ENCODE measurements around the gene RAB11FIP3. TPM values are rescaled to one million over a fixed set of nuclear protein-coding genes. Genes with fewer than 3 reads are reported as not detected.

Gene RAB11FIP3
- total and polyA plus RNA-seq, 2 of the 13 experiments (the other 11 are each of a cell fraction or from before 2014, with no cell fraction given) = 34.3 to 57.6 TPM

- TF ChIP-seq ELK4 (CRISPR knock-in tag; IDR thresholded peaks at IDR 0.05; ENCODE audit: borderline replicate concordance) (no peak), HNF4G (IDR thresholded peaks at IDR 0.05; ENCODE audit: borderline replicate concordance, low read depth, low read length) (0 out of 2 replicates have a peak, but pooled peaks have one; percentile 21), HNF4G (CRISPR knock-in tag; IDR thresholded peaks at IDR 0.05; ENCODE audit: borderline replicate concordance, low read depth) (no peak), HNRNPLL (IDR thresholded peaks at IDR 0.05; ENCODE audit: low read depth, low read length, poor library complexity, severe bottlenecking) (peak; percentile 58), ZFY (CRISPR knock-in tag; IDR thresholded peaks at IDR 0.05) (peak; percentile 65), ETV5 (CRISPR knock-in tag; IDR thresholded peaks at IDR 0.05; ENCODE audit: borderline replicate concordance) (peak; percentile 24; the same call in 1 of the 2 replicates), GABPB1 (CRISPR knock-in tag; IDR thresholded peaks at IDR 0.05) (peak; percentile 85), ZNF543 (CRISPR knock-in tag; IDR thresholded peaks at IDR 0.05) (0 out of 2 replicates have a peak, but pooled peaks have one; percentile 3), ZNF280B (CRISPR knock-in tag; IDR thresholded peaks at IDR 0.05; ENCODE audit: borderline replicate concordance) (no peak), TFAP4 (IDR thresholded peaks at IDR 0.05; ENCODE audit: borderline replicate concordance, low read depth) (peak; percentile 89), TAF1 (CRISPR knock-in tag; IDR thresholded peaks at IDR 0.05) (peak; percentile 32; the same call in 1 of the 2 replicates), ZFP91 (CRISPR knock-in tag; IDR thresholded peaks at IDR 0.05; ENCODE audit: borderline replicate concordance) (peak; percentile 70; the same call in 1 of the 2 replicates), SNAPC2 (CRISPR knock-in tag; IDR thresholded peaks at IDR 0.05) (no peak), ZNF326 (CRISPR knock-in tag; IDR thresholded peaks at IDR 0.05; ENCODE audit: borderline replicate concordance) (no peak), ARNTL (CRISPR knock-in tag; IDR thresholded peaks at IDR 0.05) (peak; percentile 28; the same call in 1 of the 2 replicates), YEATS4 (CRISPR knock-in tag; IDR thresholded peaks at IDR 0.05; ENCODE audit: borderline replicate concordance) (no peak), TFE3 (CRISPR knock-in tag; IDR thresholded peaks at IDR 0.05) (0 out of 2 replicates have a peak, but pooled peaks have one; percentile 14), PHF8 (CRISPR knock-in tag; IDR thresholded peaks at IDR 0.05) (peak; percentile 54; the same call in 1 of the 2 replicates), RBM22 (optimal IDR thresholded peaks at IDR 0.05; ENCODE audit: low read length) (no peak), GABPA (IDR thresholded peaks at IDR 0.05; ENCODE audit: low read depth, low read length) (peak; percentile 43), GABPA (CRISPR knock-in tag; IDR thresholded peaks at IDR 0.05; ENCODE audit: low read depth) (peak; percentile 66), PHF20 (CRISPR knock-in tag; IDR thresholded peaks at IDR 0.05) (peak; percentile 13; the same call in 1 of the 2 replicates), ZSCAN31 (CRISPR knock-in tag; IDR thresholded peaks at IDR 0.05; ENCODE audit: low read depth) (0 out of 2 replicates have a peak, but pooled peaks have one; percentile 52)
Observed at GRCh38 chr16:381012-381788, 44.2 kb upstream of the RAB11FIP3 start (continued).
